ENCODE data around the gene TMEM53. TPM values are rescaled to one million over a fixed set of nuclear protein-coding genes. Genes with fewer than 3 reads are reported as not detected.

Gene TMEM53
- total and polyA plus RNA-seq, 2 donors: 2.4 to 13.2 TPM

- no peak for DNase-seq (ENCODE audit: extremely low spot score)
- H3K36me3 ChIP-seq (ENCODE audit: insufficient read depth): no peaks in the 10 kb centered on the region
- WGBS: 84% methylated on average over 6 of the region's 6 CpGs
- H3K27ac ChIP-seq (ENCODE audit: low read depth): no peak overlapping the region
- no peaks in the 10 kb centered on the region for H3K4me1 ChIP-seq (ENCODE audit: insufficient read depth)
- H3K4me3 ChIP-seq (ENCODE audit: low read depth, low read length): no peak overlapping the region
These were observed 60.3 kb downstream of the TMEM53 start for GRCh38 chr1:44613941-44614340.

- Histone ChIP-seq H3K27ac (ENCODE audit: low read depth) (no peak overlapping the region), H3K36me3 (ENCODE audit: insufficient read depth) (no peaks in the 10 kb centered on the region), H3K4me3 (ENCODE audit: low read depth, low read length) (no peak overlapping the region), H3K4me1 (ENCODE audit: insufficient read depth) (no peaks in the 10 kb centered on the region)
- WGBS: 53% methylated on average over 4 of the region's 4 CpGs
- no peak for DNase-seq (ENCODE audit: extremely low spot score)
These were observed 62.4 kb downstream of the TMEM53 start for GRCh38 chr1:44611866-44612265.

GRCh38 chr1:44611419-44611818 is 62.9 kb downstream of the TMEM53 start:
- Histone ChIP-seq H3K4me3 (ENCODE audit: low read depth, low read length) (no peak overlapping the region), H3K36me3 (ENCODE audit: insufficient read depth) (no peaks in the 10 kb centered on the region)
- WGBS: 59% methylated on average over 5 of the region's 5 CpGs

GRCh38 chr1:44610527-44611148 is 63.6 kb downstream of the TMEM53 start:
- WGBS: 69% methylated on average over 12 of the region's 12 CpGs
- no peak overlapping the region for H3K27ac ChIP-seq (ENCODE audit: low read depth)
- H3K36me3 ChIP-seq (ENCODE audit: insufficient read depth): no peaks in the 10 kb centered on the region
- no peak overlapping the region for H3K4me3 ChIP-seq (ENCODE audit: low read depth, low read length)
- DNase-seq (ENCODE audit: extremely low spot score): no peak
- no peaks in the 10 kb centered on the region for H3K4me1 ChIP-seq (ENCODE audit: insufficient read depth)

More at GRCh38 chr1:44611419-44611818, 62.9 kb downstream of the TMEM53 start:
- DNase-seq (ENCODE audit: extremely low spot score): no peak
- Histone ChIP-seq H3K27ac (ENCODE audit: low read depth) (no peak overlapping the region), H3K4me1 (ENCODE audit: insufficient read depth) (no peaks in the 10 kb centered on the region)

- Histone ChIP-seq H3K27ac (ENCODE audit: low read depth) (no peak overlapping the region), H3K36me3 (ENCODE audit: insufficient read depth) (no peaks in the 10 kb centered on the region), H3K4me3 (ENCODE audit: low read depth, low read length) (no peak overlapping the region), H3K4me1 (ENCODE audit: insufficient read depth) (no peaks in the 10 kb centered on the region)
- 63% methylated on average over 25 of the region's 25 CpGs for WGBS
- DNase-seq (ENCODE audit: extremely low spot score): no peak
These were observed 64.3 kb downstream of the TMEM53 start for GRCh38 chr1:44609768-44610526.

DNA sequence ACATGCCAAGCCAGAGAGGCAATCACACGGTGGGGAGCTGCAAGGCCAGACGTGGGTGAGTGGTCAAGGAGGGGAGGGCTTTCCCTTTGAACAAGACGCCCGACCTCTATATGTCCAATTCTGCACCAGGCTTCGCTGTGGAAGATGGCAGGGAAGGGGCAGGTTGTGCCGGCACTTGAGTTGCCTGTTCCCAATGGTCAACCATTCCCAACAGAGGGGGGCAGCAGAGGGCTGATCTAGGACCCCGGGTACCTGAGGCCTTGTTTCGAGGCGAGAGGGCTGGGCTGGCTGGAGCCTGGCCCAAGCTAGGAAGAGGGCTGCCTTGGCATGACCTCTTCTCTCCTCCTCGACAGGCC is 64.9 kb downstream of the TMEM53 start:
- WGBS: 37% methylated on average over 10 of the region's 10 CpGs
- H3K4me1 ChIP-seq (ENCODE audit: insufficient read depth): no peaks in the 10 kb centered on the region
- DNase-seq (ENCODE audit: extremely low spot score): no peak
- no peak overlapping the region for H3K4me3 ChIP-seq (ENCODE audit: low read depth, low read length)
- no peaks in the 10 kb centered on the region for H3K36me3 ChIP-seq (ENCODE audit: insufficient read depth)
- H3K27ac ChIP-seq (ENCODE audit: low read depth): no peak overlapping the region

- Histone ChIP-seq H3K36me3 (ENCODE audit: insufficient read depth) (no peaks in the 10 kb centered on the region), H3K27ac (ENCODE audit: low read depth) (no peak overlapping the region), H3K4me3 (ENCODE audit: low read depth, low read length) (no peak overlapping the region), H3K4me1 (ENCODE audit: insufficient read depth) (no peaks in the 10 kb centered on the region)
- 82% methylated on average over 6 of the region's 6 CpGs for WGBS
- no peak for DNase-seq (ENCODE audit: extremely low spot score)
These were observed 66.1 kb downstream of the TMEM53 start for GRCh38 chr1:44608141-44608540.

DNA sequence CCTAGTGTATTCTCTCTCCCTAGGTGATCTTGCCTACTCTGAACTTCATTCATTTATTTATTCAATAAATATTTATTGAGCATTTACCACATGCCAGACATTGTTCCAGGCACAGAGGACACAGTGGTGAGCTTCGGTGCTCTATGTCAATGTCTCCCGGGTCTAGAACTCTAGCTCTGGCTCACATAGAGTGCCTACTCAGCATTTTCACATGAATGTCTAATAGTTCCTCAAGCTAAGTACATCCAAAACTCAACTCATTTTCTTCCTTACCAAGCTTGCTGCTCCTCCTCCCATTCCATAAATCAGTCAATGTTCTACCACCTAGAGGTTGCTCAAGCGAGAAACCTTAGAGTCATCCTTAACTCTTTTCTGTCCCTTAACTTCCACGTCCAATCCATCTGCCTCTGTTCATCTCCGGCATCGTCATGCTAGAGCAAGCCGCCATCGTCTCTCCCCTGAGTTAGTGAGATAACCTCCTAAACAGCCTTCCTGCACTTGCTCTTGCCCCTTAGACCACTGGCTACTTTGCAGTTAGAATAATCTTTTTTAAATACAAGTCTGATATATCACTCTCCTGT is 67.5 kb downstream of the TMEM53 start:
- Histone ChIP-seq H3K4me1 (ENCODE audit: insufficient read depth) (no peaks in the 10 kb centered on the region), H3K36me3 (ENCODE audit: insufficient read depth) (no peaks in the 10 kb centered on the region), H3K27ac (ENCODE audit: low read depth) (no peak overlapping the region), H3K4me3 (ENCODE audit: low read depth, low read length) (no peak overlapping the region)
- 83% methylated on average over 8 of the region's 8 CpGs for WGBS
- no peak for DNase-seq (ENCODE audit: extremely low spot score)

DNA sequence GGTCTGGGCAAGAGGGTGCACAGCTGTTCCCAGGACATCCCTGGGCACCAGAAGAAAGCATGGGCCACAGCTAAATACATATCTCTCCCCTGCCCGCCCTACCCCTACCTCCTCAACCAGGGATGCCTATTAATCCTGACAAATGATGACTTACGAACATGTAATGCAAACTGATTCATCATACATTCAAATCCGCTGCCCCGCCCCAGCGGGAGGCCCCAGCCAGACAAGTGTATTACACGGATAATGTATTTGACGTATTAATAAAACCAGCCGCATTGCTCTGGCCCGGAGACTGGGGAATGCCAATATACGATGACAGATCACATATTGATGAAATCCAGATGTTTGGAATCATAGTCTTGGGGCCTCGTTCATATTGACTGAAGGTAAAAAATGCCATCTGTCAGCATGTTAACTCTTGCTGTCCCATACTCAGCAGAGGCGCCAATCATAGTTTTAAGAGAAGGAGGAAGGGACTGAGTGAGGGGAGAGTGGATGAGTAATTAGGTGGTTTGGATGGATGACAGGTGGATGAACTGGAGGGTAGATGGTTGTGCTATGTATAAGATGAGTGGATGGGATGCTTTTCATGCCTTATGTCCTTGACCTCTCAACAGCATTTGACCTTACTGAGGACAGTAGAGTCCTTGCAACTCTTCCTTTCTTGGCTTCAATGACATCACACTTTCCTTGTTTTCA is 68.2 kb downstream of the TMEM53 start:
- Histone ChIP-seq H3K4me3 (ENCODE audit: low read depth, low read length) (no peak overlapping the region), H3K36me3 (ENCODE audit: insufficient read depth) (no peaks in the 10 kb centered on the region), H3K4me1 (ENCODE audit: insufficient read depth) (no peaks in the 10 kb centered on the region), H3K27ac (ENCODE audit: low read depth) (no peak overlapping the region)
- no peak for DNase-seq (ENCODE audit: extremely low spot score)
- 66% methylated on average over 12 of the region's 12 CpGs for WGBS

DNA sequence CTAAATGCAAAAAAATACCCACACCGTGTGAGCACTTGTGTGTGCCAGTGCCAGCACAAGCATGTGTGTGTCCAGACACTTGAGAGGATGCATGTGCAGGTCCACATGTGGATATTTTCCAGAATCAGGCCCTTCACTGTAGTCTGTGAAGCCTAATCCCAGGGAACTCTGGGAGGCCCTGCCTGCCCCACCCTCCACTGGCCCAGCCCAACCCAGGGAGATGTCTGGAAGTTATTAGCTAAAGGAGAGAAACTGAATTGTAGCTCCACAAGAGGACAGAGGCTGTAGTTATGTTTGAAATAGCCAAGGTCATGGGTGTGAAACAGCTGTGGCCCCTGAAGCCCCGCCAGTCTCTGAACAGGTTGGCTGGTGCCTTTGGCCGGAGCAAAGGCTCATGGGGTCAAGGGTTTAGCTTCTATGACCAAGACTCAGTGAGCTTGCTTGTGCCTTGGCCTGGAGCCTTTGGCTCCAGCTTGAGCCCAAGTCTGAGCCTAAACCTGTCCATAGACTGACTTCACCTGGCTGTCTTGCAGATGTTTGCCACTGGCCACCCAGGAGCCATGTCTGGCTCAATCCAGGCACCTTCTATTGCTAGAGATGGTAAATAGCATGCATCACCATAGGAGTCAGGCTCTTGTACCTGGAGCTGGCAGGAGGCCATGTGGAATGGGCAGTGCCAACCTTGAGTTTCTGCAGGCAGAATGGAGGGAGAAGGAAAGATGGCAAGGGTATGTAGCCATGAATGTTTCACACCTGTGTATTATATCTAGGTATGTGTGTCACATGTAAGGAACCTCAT is 69.9 kb downstream of the TMEM53 start:
- Histone ChIP-seq H3K27ac (ENCODE audit: low read depth) (no peak overlapping the region), H3K4me1 (ENCODE audit: insufficient read depth) (no peaks in the 10 kb centered on the region), H3K4me3 (ENCODE audit: low read depth, low read length) (no peak overlapping the region), H3K36me3 (ENCODE audit: insufficient read depth) (no peaks in the 10 kb centered on the region)
- 80% methylated on average over 3 of the region's 3 CpGs for WGBS
- DNase-seq (ENCODE audit: extremely low spot score): no peak

- no peaks in the 10 kb centered on the region for H3K4me1 ChIP-seq (ENCODE audit: insufficient read depth)
- WGBS: 39% methylated on average over 4 of the region's 4 CpGs
- H3K27ac ChIP-seq (ENCODE audit: low read depth): no peak overlapping the region
These were observed 70.6 kb downstream of the TMEM53 start for GRCh38 chr1:44603718-44604117.

More at GRCh38 chr1:44603718-44604117, 70.6 kb downstream of the TMEM53 start:
- Histone ChIP-seq H3K36me3 (ENCODE audit: insufficient read depth) (no peaks in the 10 kb centered on the region), H3K4me3 (ENCODE audit: low read depth, low read length) (no peak overlapping the region)
- no peak for DNase-seq (ENCODE audit: extremely low spot score)
